ENCODE measurements around the gene VWA3A.
"Not testable (repeated sequence)": the region's sequence is repeated elsewhere in the genome, so short reads cannot be mapped to it uniquely, and the experiment has no call there.

VWA3A gene

GRCh38 chr16:22141767-22142166 is 49.4 kb downstream of the VWA3A start:
- in situ Hi-C loops (cut with HindIII; ENCODE audit: low sequenced_read_pairs): no loop called here
- DNase-seq (ENCODE audit: low read depth): no peak
- peak; percentile 50 for TF ChIP-seq CTCF (IDR thresholded peaks at IDR 0.05; ENCODE audit: low read depth, low read length, missing control alignments)
- H3K4me3 ChIP-seq (ENCODE audit: low read depth, low read length): no peak overlapping the region

- in situ Hi-C loops (cut with HindIII; ENCODE audit: low sequenced_read_pairs): no loop called here
- no peak overlapping the region for H3K4me3 ChIP-seq (ENCODE audit: low read depth, low read length)
- TF ChIP-seq CTCF (IDR thresholded peaks at IDR 0.05; ENCODE audit: low read depth, low read length, missing control alignments): no peak
- no peak for DNase-seq (ENCODE audit: low read depth)
These were observed 52.2 kb downstream of the VWA3A start for GRCh38 chr16:22144520-22144919.

DNA sequence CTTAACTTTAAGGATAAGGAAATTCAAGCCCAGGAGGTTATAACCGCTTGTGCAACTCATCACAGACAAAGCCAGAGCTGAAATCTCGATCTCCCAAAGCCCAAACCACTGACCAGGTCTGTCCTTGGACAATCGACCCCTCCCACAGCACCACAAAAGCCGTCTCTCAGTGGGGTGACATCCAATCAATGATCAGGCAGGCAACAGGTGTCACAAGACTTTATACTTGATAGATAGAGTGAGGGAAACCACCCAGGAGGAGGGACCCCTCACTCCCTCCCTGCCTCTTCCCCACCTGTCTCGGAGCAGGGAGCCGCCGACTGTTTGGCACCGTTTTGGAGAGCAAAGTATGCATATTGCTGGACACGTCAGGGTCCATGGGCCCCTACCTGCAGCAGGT is 55.5 kb downstream of the VWA3A start:
- no peak for DNase-seq (ENCODE audit: low read depth)
- TF ChIP-seq CTCF (IDR thresholded peaks at IDR 0.05; ENCODE audit: low read depth, low read length, missing control alignments): no peak
- no peak overlapping the region for H3K4me3 ChIP-seq (ENCODE audit: low read depth, low read length)
- in situ Hi-C loops (cut with HindIII; ENCODE audit: low sequenced_read_pairs): no loop called here

- no peak overlapping the region for H3K4me3 ChIP-seq (ENCODE audit: low read depth, low read length)
- DNase-seq (ENCODE audit: low read depth): no peak
- TF ChIP-seq CTCF (IDR thresholded peaks at IDR 0.05; ENCODE audit: low read depth, low read length, missing control alignments): no peak
- in situ Hi-C loops (cut with HindIII; ENCODE audit: low sequenced_read_pairs): no loop called here
These were observed 59.1 kb downstream of the VWA3A start for GRCh38 chr16:22151246-22151998.

- in situ Hi-C loops (cut with HindIII; ENCODE audit: low sequenced_read_pairs): no loop called here
- no peak for TF ChIP-seq CTCF (IDR thresholded peaks at IDR 0.05; ENCODE audit: low read depth, low read length, missing control alignments)
- no peak overlapping the region for H3K4me3 ChIP-seq (ENCODE audit: low read depth, low read length)
- DNase-seq (ENCODE audit: low read depth): no peak
These were observed 60.0 kb downstream of the VWA3A start for GRCh38 chr16:22152316-22152715.

GRCh38 chr16:22153078-22153477 is 60.7 kb downstream of the VWA3A start:
- DNase-seq (ENCODE audit: low read depth); in situ Hi-C loops (cut with HindIII; ENCODE audit: low sequenced_read_pairs); H3K4me3 ChIP-seq (ENCODE audit: low read depth, low read length): not testable (repeated sequence)

DNA sequence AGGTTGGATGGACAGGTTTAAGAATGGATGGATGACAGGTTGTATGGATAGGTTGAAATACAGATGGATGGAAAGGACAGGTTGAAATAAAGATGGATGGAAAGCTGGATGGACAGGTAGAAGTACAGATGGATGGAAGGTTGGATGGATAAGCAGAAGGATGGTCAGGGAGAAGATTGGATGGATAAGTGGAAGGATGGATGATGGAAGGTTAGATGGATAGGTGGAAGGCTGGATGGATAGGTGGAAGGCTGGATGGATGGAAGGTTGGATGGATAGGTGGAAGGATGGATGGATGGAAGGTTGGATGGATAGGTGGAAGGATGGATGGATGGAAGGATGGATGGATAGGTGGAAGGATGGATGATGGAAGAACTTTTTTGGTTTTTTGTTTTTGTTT is 69.1 kb downstream of the VWA3A start:
- no peak overlapping the region for H3K4me3 ChIP-seq (ENCODE audit: low read depth, low read length)
- TF ChIP-seq CTCF (IDR thresholded peaks at IDR 0.05; ENCODE audit: low read depth, low read length, missing control alignments): no peak
- DNase-seq (ENCODE audit: low read depth): no peak
- in situ Hi-C loops (cut with HindIII; ENCODE audit: low sequenced_read_pairs): no loop called here

Data from astrocyte of the cerebellum (primary cell).